CD4-positive, alpha-beta T cell (primary cell): Measurements from ENCODE around the gene MRPL55. TPM values are rescaled to one million over a fixed set of nuclear protein-coding genes. Genes with fewer than 3 reads are reported as not detected.

Experiments
- ATAC-seq: fragments of 200-7000 bp; cut with Tn5 transposase; one replicate; pipeline ENCODE4 v1.10.0; 2022; ENCODE audit warnings: mild to moderate bottlenecking; ENCODE audit not compliant: poor library complexity
- CTCF ChIA-PET: fragments of 350-600 bp; sonication (Branson Sonifier 250); formaldehyde crosslinking; loops from one replicate; lab custom pipeline; 2021; ENCODE audit warnings: antibody characterized with exemption, inconsistent platforms; lab: Charles Lee
- POLR2A ChIA-PET: fragments of 350-600 bp; sonication (Branson Sonifier 250); formaldehyde crosslinking; loops from one replicate; lab custom pipeline; 2021; ENCODE audit warnings: antibody characterized with exemption, inconsistent platforms; lab: Charles Lee
- DNase-seq, 14 experiments: peaks; one replicate each; pipeline ENCODE4 v3.0.0-alpha.2; 2013 to 2020; ENCODE audit warnings: mixed read lengths in 2 of 14
- H3K27ac ChIP-seq, 2 donors: one replicate each; pipeline versions ENCODE4 v1.5.1 to v1.7.0; 2013; ENCODE audit warnings: low read length in 2 of 2, low read depth in 1 of 2, mild to moderate bottlenecking in 1 of 2
- H3K27me3 ChIP-seq, 2 experiments: 1 replicate in 1 of 2; 2 replicates in 1 of 2; pipeline versions ENCODE4 v1.6.1 to v1.7.0; 2013; ENCODE audit warnings: low read length in 2 of 2, control low read depth in 1 of 2, mild to moderate bottlenecking in 1 of 2, moderate library complexity in 1 of 2; ENCODE audit not compliant: insufficient read depth in 2 of 2, control insufficient read depth in 1 of 2
- H3K36me3 ChIP-seq: one replicate; pipeline ENCODE4 v1.6.1; 2013; ENCODE audit warnings: low read length, control low read depth; ENCODE audit not compliant: insufficient read depth
- H3K4me1 ChIP-seq: one replicate; pipeline ENCODE4 v1.6.1; 2013; ENCODE audit warnings: low read length, control low read depth; ENCODE audit not compliant: insufficient read depth
- H3K4me3 ChIP-seq: one replicate; pipeline ENCODE4 v1.5.1; 2013; ENCODE audit warnings: mild to moderate bottlenecking, low read length, moderate library complexity
- H3K9me3 ChIP-seq, 2 experiments: 1 replicate in 1 of 2; 2 replicates in 1 of 2; pipeline versions ENCODE4 v1.6.1 to v1.7.0; 2013; ENCODE audit warnings: low read length in 2 of 2, mild to moderate bottlenecking in 2 of 2, control low read depth in 1 of 2, moderate library complexity in 1 of 2; ENCODE audit not compliant: control insufficient read depth in 1 of 2, insufficient read depth in 1 of 2
- H3K27ac Mint-ChIP-seq: one replicate; pipeline ENCODE4 v1.8.0; 2020; ENCODE audit warnings: mixed read lengths
- H3K27me3 Mint-ChIP-seq: one replicate; pipeline ENCODE4 v1.8.0; 2021; ENCODE audit warnings: mixed read lengths
- H3K36me3 Mint-ChIP-seq: one replicate; pipeline ENCODE4 v1.8.0; 2021; ENCODE audit warnings: low read depth, mixed read lengths
- H3K4me1 Mint-ChIP-seq: one replicate; pipeline ENCODE4 v1.8.0; 2021; ENCODE audit warnings: low read depth, mixed read lengths
- H3K4me3 Mint-ChIP-seq: one replicate; pipeline ENCODE4 v1.8.0; 2020; ENCODE audit warnings: mild to moderate bottlenecking, mixed read lengths
- H3K9me3 Mint-ChIP-seq: one replicate; pipeline ENCODE4 v1.8.0; 2020; ENCODE audit warnings: mixed read lengths
- intact Hi-C, 2 experiments: fragments of 100-400 bp; cut with DNase I in 1 of 2; cut with micrococcal nuclease in 1 of 2; formaldehyde crosslinking; loops; one replicate each; pipeline versions ENCODE4 v1.15.1 to v1.9.0; 2023 to 2025; cut with DNase I, micrococcal nuclease
- total RNA-seq, 174 experiments: library from RNA in 2 of 174; stranded (reverse) in 2 of 174; gene quantifications; one replicate each; pipeline ENCODE4 v1.2.3 and lab custom pipeline; 2021 to 2026
- TF ChIP-seq, protein P1 (sequence below): fragments of 200-600 bp; IDR thresholded peaks from one replicate; pipeline ENCODE4 v1.8.0; 2022; ENCODE audit warnings: antibody characterized with exemption, mild to moderate bottlenecking

MRPL55 gene
- total RNA-seq, 2 experiments from 2014 or later = 120 to 128 TPM

DNA sequence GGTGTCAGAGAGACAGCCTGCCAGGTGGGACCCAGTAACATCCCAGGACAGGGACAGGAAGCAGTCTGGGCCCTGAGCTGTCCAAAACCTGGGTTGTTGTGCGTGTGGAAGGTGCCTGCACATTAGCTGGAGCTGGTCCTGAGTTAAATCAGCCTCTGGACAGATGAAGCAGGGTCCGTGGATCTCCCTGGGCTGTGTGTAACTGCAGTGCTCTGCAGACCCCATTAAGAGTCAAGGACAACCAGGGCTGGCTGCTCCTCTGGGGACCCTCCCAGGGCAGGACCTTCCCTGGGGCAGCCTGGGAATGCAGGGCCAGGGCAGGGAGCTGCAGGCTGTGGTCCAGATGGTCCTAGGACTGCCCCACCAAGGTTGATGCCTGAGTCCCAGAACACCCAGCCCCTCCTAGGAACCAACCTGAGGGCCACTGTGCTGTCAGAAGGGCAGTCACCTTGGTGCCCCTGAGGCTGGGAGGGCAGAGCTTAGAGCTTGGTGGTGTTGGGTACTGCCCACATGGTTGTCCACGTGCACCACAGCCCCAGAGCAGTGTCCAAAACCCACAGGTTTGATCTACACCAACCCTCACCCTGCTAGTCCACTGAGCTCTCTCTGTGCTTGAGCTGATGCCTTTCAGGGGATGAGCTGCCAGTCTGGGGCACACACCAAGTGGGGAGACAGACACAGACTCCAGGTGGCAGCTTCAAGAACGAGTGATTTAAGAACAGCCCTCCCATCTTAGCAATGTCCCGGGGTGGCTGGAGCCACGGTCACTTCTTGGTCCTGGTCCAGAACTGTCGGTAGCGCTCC, 2.9 kb downstream of the MRPL55 start:
- Histone ChIP-seq H3K9me3 (no peaks in the 10 kb centered on the region), H3K4me1 (peaks cover 52% of the 10 kb centered on the region), H3K36me3 (peaks cover 24% of the 10 kb centered on the region), H3K4me3 (no peak overlapping the region), H3K27ac (no peak overlapping the region), H3K27me3 (no peaks in the 10 kb centered on the region)
- POLR2A ChIA-PET = interaction anchor here (1.2 to 1.9 kb wide), 2 partner anchors 24 to 59 kb away, joined by 5 to 10 read pairs; partner anchors contain the start of genes ARF1 and IBA57
- Mint-ChIP-seq H3K9me3 (no peaks in the 10 kb centered on the region), H3K36me3 (peaks cover 30% of the 10 kb centered on the region), H3K27me3 (no peaks in the 10 kb centered on the region), H3K27ac (no peak overlapping the region), H3K4me3 (peak overlapping the region; percentile 67), H3K4me1 (peaks cover 44% of the 10 kb centered on the region)
- TF ChIP-seq, protein P1, sequence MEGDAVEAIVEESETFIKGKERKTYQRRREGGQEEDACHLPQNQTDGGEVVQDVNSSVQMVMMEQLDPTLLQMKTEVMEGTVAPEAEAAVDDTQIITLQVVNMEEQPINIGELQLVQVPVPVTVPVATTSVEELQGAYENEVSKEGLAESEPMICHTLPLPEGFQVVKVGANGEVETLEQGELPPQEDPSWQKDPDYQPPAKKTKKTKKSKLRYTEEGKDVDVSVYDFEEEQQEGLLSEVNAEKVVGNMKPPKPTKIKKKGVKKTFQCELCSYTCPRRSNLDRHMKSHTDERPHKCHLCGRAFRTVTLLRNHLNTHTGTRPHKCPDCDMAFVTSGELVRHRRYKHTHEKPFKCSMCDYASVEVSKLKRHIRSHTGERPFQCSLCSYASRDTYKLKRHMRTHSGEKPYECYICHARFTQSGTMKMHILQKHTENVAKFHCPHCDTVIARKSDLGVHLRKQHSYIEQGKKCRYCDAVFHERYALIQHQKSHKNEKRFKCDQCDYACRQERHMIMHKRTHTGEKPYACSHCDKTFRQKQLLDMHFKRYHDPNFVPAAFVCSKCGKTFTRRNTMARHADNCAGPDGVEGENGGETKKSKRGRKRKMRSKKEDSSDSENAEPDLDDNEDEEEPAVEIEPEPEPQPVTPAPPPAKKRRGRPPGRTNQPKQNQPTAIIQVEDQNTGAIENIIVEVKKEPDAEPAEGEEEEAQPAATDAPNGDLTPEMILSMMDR = no peak
- ATAC-seq (no peak), DNase-seq (no peak)
- intact Hi-C loops = loop anchor here (10.0 kb wide), 3 partner anchors 111 to 371 kb away; partner anchors contain the start of genes JMJD4 (in 1 of the 2), SNAP47 (in 1 of the 2) and TRIM11 (in 1 of the 2)
- CTCF ChIA-PET = no interaction called here

DNA sequence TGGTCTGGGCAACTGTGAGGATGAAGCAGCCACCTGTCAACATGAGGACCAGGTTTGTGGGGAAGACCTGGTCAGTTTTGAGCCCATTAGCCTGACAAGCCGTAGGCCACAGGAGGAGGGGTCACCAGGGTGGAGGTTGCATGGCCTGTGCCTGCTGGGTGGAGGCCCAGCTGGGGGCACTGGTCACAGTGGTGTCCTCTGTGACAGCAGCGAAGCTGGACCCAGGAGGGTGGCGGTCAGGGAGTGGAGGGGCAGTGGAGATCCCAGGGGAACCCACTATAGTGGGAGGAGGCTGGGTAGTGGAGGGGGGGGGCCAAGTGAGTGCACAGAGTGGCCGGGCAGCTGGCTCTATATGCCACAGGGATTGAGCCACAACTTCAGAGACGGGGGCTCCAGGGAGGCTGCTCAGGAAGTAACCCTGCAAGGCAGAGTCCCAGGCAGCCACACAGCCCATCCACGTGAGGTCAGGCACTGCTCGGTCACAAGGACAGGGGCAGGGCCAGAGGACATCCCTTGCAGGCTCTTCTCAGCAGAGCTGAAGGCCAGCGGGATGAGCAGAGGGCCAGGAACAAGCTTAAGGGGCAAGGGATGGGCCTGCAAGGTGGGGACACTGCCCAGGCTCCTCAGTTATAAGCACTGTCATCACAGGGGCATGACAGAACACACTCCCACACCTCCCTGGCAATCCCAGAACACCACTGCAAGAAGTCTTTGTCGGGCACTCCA, 3.7 kb downstream of the MRPL55 start:
- CTCF ChIA-PET = no interaction called here
- no peaks in the 10 kb centered on the region for H3K27me3 ChIP-seq
- H3K27ac Mint-ChIP-seq = peak overlapping the region; percentile 84
- H3K27ac ChIP-seq = no peak overlapping the region
- peaks cover 37% of the 10 kb centered on the region for H3K36me3 Mint-ChIP-seq
- peak overlapping the region; percentile 96 for H3K4me3 Mint-ChIP-seq
- no peaks in the 10 kb centered on the region for H3K9me3 Mint-ChIP-seq
- DNase-seq = peak in 1 of 14 experiments; percentile 32
- peaks cover 48% of the 10 kb centered on the region for H3K4me1 Mint-ChIP-seq
- POLR2A ChIA-PET = interaction anchor here (1.2 to 1.9 kb wide), 2 partner anchors 23 to 60 kb away, joined by 5 to 10 read pairs; partner anchors contain the start of genes ARF1 and IBA57
- peaks cover 57% of the 10 kb centered on the region for H3K4me1 ChIP-seq
- no peaks in the 10 kb centered on the region for H3K27me3 Mint-ChIP-seq
- no peaks in the 10 kb centered on the region for H3K9me3 ChIP-seq
- H3K4me3 ChIP-seq = no peak overlapping the region
- intact Hi-C loops = loop anchor here (10.0 kb wide), 3 partner anchors 111 to 371 kb away; partner anchors contain the start of genes JMJD4 (in 1 of the 2), SNAP47 (in 1 of the 2) and TRIM11 (in 1 of the 2)
- no peak for ATAC-seq
- peaks cover 32% of the 10 kb centered on the region for H3K36me3 ChIP-seq
- TF ChIP-seq, protein P1 = no peak

DNA sequence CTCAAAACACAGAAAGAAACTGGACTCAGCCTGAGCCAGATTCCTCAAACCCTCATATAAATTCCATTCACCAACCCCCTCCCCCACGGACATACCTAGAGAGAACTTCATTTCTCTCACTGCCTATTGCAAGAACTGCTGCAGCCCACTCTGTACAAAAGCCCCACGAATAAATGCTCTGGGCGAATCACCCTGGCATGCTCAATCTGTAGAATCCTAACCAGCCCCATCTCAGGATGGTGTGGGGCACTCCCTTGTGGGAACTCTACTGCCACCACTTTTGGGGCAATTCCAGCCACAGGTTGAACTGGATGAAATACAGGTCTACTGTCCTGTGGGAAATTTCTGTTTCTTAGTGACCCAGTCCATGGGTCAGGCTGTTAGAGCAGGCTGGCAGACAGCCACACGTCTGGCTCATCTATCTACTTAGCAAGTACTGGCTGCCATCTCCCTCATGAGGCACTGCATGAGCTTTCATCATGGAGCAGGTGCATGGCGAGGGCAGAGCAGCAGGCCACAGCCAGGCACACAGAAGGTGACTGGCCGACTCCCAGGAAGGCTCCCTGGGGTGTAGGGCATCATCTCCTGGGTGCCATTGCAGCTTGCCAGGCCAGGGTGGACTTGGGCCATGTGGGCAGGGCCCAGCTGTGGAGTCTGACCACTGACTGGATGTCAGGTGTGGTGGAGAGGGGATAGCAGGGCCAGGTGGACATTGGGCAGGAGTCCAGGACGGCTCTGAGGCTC, 4.4 kb downstream of the MRPL55 start:
- no peaks in the 10 kb centered on the region for H3K27me3 Mint-ChIP-seq
- Histone ChIP-seq H3K27me3 (no peaks in the 10 kb centered on the region), H3K4me1 (peaks cover 51% of the 10 kb centered on the region), H3K27ac (no peak overlapping the region), H3K4me3 (no peak overlapping the region), H3K36me3 (peaks cover 39% of the 10 kb centered on the region), H3K9me3 (no peaks in the 10 kb centered on the region)
- no peaks in the 10 kb centered on the region for H3K9me3 Mint-ChIP-seq
- CTCF ChIA-PET = no interaction called here
- H3K4me3 Mint-ChIP-seq = peak overlapping the region; percentile 96
- POLR2A ChIA-PET = no interaction called here
- H3K4me1 Mint-ChIP-seq = peaks cover 42% of the 10 kb centered on the region
- peaks cover 44% of the 10 kb centered on the region for H3K36me3 Mint-ChIP-seq
- peak overlapping the region; percentile 84 for H3K27ac Mint-ChIP-seq
- TF ChIP-seq, protein P1 = no peak
- intact Hi-C loops = loop anchor here (10.0 kb wide), 3 partner anchors 110 to 370 kb away; partner anchors contain the start of genes JMJD4 (in 1 of the 2), SNAP47 (in 1 of the 2) and TRIM11 (in 1 of the 2)
- DNase-seq (peak in 1 of 14 experiments; percentile 16), ATAC-seq (no peak)
